Kidney epithelial cell (primary cell): ENCODE results near the gene CCDC184. TPM values are rescaled to one million over a fixed set of nuclear protein-coding genes. Genes with fewer than 3 reads are reported as not detected.
"Not testable (repeated sequence)": the region's sequence is repeated elsewhere in the genome, so short reads cannot be mapped to it uniquely, and the experiment has no call there.

Experiments used
- DNase-seq: peaks from one replicate; pipeline ENCODE4 v3.0.0-alpha.2; 2010; ENCODE audit warnings: low read depth
- H3K27me3 ChIP-seq: 2 replicates; pipeline ENCODE4 v1.6.0; 2011; ENCODE audit warnings: low read length; ENCODE audit not compliant: control insufficient read depth, insufficient read depth
- H3K36me3 ChIP-seq: 2 replicates; pipeline ENCODE4 v1.5.1; 2011; ENCODE audit warnings: low read length; ENCODE audit not compliant: control insufficient read depth, insufficient read depth
- H3K4me3 ChIP-seq: 2 replicates; pipeline ENCODE4 v1.5.1; 2011; ENCODE audit warnings: low read depth, mild to moderate bottlenecking, control low read depth, low read length
- total RNA-seq: library from RNA; depleted of rRNA; stranded (reverse); fragments of >200 nt; gene quantifications from 2 replicates; pipeline ENCODE4 v1.2.3, GENCODE V29; 2015
- TF ChIP-seq, protein P1 (sequence below): IDR thresholded peaks from 2 replicates; pipeline ENCODE4 v1.5.1; 2011; ENCODE audit warnings: mild to moderate bottlenecking, moderate library complexity, low read length, control low read depth, inconsistent platforms; ENCODE audit not compliant: insufficient read depth, poor library complexity, severe bottlenecking

Gene CCDC184
- total RNA-seq, 1 donor from 2014 or later, result 0.21 TPM

GRCh38 chr12:48201516-48201915 is 18.1 kb downstream of the CCDC184 start:
- DNase-seq, result no peak
- TF ChIP-seq, protein P1, sequence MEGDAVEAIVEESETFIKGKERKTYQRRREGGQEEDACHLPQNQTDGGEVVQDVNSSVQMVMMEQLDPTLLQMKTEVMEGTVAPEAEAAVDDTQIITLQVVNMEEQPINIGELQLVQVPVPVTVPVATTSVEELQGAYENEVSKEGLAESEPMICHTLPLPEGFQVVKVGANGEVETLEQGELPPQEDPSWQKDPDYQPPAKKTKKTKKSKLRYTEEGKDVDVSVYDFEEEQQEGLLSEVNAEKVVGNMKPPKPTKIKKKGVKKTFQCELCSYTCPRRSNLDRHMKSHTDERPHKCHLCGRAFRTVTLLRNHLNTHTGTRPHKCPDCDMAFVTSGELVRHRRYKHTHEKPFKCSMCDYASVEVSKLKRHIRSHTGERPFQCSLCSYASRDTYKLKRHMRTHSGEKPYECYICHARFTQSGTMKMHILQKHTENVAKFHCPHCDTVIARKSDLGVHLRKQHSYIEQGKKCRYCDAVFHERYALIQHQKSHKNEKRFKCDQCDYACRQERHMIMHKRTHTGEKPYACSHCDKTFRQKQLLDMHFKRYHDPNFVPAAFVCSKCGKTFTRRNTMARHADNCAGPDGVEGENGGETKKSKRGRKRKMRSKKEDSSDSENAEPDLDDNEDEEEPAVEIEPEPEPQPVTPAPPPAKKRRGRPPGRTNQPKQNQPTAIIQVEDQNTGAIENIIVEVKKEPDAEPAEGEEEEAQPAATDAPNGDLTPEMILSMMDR, result no peak
- no peaks in the 10 kb centered on the region for H3K27me3 ChIP-seq
- no peak overlapping the region for H3K4me3 ChIP-seq
- no peaks in the 10 kb centered on the region for H3K36me3 ChIP-seq

GRCh38 chr12:48202766-48203165 is 19.3 kb downstream of the CCDC184 start:
- TF ChIP-seq, protein P1, result no peak
- no peak overlapping the region for H3K4me3 ChIP-seq
- H3K36me3 ChIP-seq, result no peaks in the 10 kb centered on the region
- no peaks in the 10 kb centered on the region for H3K27me3 ChIP-seq
- no peak for DNase-seq

DNA sequence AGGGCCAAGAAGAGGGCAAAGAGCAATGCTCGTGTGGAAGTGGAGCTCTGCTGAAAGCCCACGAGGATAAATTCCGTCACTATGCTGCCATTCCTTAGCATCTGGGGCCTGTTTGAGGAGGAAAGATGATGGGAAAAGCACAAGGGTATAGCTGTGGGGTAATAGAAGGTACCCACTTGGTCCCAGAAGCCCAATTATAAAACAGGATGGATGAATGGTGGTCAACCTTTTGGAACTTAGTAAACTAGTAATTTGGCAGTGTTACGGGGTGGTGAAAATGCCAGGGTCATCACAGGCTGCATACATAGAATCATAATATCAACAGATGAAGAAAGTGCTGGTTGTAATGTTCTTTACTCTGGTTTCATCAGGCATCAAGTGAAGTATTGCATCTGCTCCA is 19.7 kb downstream of the CCDC184 start, which contains the start of gene OR10AD1:
Gene OR10AD1, minus strand, starts transcription at position 101 of the 400 bp plus-strand sequence. Its CDS starts 0 bp downstream, at position 101.
- TF ChIP-seq, protein P1, result no peak
- H3K36me3 ChIP-seq, result no peaks in the 10 kb centered on the region
- H3K27me3 ChIP-seq, result no peaks in the 10 kb centered on the region
- no peak for DNase-seq
- H3K4me3 ChIP-seq, result no peak within 1 kb of the TSS

DNA sequence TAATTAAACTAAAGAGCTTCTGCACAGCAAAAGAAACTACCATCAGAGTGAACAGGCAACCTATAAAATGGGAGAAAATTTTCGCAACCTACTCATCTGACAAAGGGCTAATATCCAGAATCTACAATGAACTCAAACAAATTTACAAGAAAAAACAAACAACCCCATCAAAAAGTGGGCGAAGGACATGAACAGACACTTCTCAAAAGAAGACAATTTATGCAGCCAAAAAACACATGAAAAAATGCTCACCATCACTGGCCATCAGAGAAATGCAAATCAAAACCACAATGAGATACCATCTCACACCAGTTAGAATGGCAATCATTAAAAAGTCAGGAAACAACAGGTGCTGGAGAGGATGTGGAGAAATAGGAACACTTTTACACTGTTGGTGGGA is 26.1 kb downstream of the CCDC184 start:
- H3K36me3 ChIP-seq, H3K27me3 ChIP-seq, DNase-seq, H3K4me3 ChIP-seq: not testable (repeated sequence)

DNA sequence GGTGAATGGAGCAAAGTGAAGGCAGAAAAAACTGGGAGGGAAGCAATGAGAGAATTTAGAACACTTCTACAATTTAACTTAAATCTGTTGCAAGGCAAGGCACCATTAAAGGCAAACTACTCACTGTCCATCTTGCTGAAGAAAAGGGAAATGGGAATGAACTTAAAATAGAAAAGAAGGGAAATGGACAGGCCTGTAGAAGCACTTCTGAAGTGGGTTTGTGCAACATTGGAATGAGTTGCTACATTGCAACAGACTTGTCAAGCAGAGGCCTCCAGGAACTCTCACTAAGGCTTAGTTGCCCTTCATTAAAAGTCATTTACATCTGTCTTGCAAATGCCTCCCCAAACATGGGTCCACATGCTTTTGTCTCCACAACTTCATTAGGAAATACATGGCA is 33.3 kb downstream of the CCDC184 start:
- H3K36me3 ChIP-seq, result no peaks in the 10 kb centered on the region
- H3K4me3 ChIP-seq, result no peak overlapping the region
- no peak for DNase-seq
- H3K27me3 ChIP-seq, result no peaks in the 10 kb centered on the region
- TF ChIP-seq, protein P1, result no peak

DNA sequence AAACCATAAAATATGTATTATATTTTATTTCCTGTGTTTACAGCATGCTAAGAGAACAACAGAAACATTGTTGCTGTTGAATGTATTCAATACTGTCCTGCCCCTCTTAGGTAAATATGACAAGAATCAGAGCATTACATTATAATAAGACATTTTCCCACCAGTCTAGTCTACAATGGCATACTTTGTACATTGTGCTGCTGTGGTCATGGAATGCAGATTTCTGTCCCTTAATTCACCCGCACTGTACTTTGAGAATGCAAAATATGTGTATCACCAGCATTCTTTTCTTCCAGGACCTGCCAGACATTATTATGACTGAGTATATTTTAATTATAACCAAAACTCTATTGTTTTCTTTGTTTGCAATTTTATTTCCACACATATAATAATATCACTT is 36.2 kb downstream of the CCDC184 start:
- H3K27me3 ChIP-seq, result no peaks in the 10 kb centered on the region
- H3K36me3 ChIP-seq, result no peaks in the 10 kb centered on the region
- no peak overlapping the region for H3K4me3 ChIP-seq
- DNase-seq, result no peak
- TF ChIP-seq, protein P1, result no peak
